Measurements from ENCODE around the gene PDZD2.

GRCh38 chr5:31754358-31754704 is 115.4 kb downstream of the PDZD2 start:
- TF ChIP-seq CTCF (IDR thresholded peaks at IDR 0.05; ENCODE audit: low read depth, low read length, poor library complexity, severe bottlenecking) (no peak), EZH2phosphoT487 (IDR thresholded peaks at IDR 0.05; ENCODE audit: borderline replicate concordance, low read length) (no peak)

Measured in DOHH2 (cell line).